Epithelial cell of esophagus (primary cell): Measurements from ENCODE around the gene EN1.

Experiments
- DNase-seq: peaks from one replicate; pipeline ENCODE4 v3.0.0; 2010; ENCODE audit warnings: low read depth
- H3K4me3 ChIP-seq: 2 replicates; pipeline ENCODE4 v1.5.1; 2011; ENCODE audit warnings: mild to moderate bottlenecking, low read length, control low read depth
- CTCF ChIP-seq: IDR thresholded peaks from 2 replicates; pipeline ENCODE4 v1.5.1; 2011; ENCODE audit warnings: low read depth, mild to moderate bottlenecking, low read length, control low read depth, inconsistent platforms; ENCODE audit not compliant: insufficient read depth; ENCODE audit errors: missing control alignments

Gene EN1

DNA sequence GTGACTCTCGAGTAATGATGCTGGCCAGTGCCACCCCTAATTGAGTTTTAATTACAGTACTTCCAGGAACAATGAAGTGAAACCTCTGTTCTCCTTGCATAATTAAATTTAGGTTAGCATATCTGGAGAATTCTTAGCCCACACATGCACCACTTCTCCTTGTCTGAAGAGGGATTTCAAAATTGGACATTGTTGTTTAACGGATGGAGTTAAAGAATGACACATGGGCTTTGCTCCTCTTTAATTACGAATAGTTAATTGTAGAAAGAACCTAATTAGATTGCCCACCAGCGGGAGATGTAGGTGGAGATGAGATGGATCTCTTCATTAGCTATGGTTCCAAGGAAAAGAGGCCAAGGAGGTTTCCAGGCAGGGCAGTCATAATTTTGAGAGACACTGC, 33.1 kb upstream of the EN1 start:
- DNase-seq: no peak
- TF ChIP-seq CTCF: no peak
- H3K4me3 ChIP-seq: no peak overlapping the region

- no peak overlapping the region for H3K4me3 ChIP-seq
- no peak for TF ChIP-seq CTCF
- peak; percentile 55 for DNase-seq
Observed at GRCh38 chr2:118878531-118879149, 31.2 kb upstream of the EN1 start.

GRCh38 chr2:118875318-118875717, 27.9 kb upstream of the EN1 start:
- DNase-seq: peak; percentile 23
- TF ChIP-seq CTCF: no peak
- no peak overlapping the region for H3K4me3 ChIP-seq

GRCh38 chr2:118874324-118874723, 26.9 kb upstream of the EN1 start:
- no peak for TF ChIP-seq CTCF
- H3K4me3 ChIP-seq: no peak overlapping the region
- no peak for DNase-seq

DNA sequence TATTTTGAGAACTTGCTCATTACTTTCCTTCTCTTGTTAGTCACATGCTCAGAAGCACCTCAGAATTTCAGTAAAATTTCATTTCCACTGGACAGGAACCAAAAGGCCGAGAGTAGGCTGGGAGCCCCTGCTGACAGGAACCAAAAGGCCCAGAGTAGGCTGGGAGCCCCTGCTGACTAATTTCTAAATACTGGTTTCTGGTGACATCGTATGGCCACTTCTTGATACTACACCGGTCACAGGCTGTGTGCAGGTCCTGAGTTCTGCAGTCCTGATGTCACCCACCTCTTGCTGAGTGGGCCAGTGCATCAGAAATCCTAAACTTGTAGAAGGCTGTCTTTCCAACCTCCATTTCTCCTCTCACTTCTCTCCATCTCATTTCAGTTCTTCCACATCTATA, 17.7 kb upstream of the EN1 start:
- peak; percentile 75 for TF ChIP-seq CTCF
- DNase-seq: peak; percentile 58
- no peak overlapping the region for H3K4me3 ChIP-seq

DNA sequence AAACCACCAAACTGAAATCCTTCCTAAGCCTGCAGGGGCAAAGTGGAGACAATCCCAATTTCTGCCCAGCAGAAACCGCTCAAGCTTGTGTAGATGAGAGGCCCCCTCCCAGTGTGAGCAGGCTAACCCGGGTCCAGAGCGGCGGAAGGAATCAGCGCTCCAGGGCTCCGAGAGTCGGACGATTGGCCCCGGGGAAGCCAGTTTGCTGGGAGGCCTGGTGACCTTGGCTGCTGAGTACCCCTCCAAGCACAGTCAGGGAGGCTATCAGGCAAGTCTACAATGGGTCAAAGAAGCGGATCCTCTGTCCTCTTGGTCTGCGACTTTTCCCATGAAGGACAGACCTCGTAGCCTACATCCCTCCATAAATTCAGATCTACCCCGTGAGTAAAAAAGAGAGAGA, 16.8 kb upstream of the EN1 start:
- H3K4me3 ChIP-seq: no peak overlapping the region
- DNase-seq: no peak
- TF ChIP-seq CTCF: no peak

DNA sequence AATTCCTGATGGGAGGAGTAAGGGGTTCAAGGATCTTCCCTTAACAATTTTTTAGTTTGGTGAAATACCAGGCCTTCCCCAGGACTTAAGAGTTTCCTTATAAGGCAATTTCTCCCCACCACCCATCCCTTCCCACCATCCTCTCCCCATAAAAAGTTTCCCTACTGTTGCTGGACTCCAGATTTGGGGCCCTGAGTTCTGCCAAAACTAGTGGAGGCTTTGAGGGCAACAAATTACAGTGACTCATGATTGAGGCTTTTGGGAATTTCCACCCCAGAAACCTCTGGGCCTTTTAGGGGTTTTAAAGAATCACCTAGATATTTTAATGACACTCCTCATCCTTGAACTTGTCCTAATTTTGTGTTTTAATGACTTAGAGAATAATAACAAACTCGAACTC, 14.3 kb upstream of the EN1 start:
- TF ChIP-seq CTCF: no peak
- H3K4me3 ChIP-seq: no peak overlapping the region
- no peak for DNase-seq
